Nephron progenitor cell (in vitro differentiated cells): ENCODE data around the gene RGS14.

Experiments used
- DNase-seq: peaks from one replicate; pipeline ENCODE4 v3.0.0; 2021
- H3K27ac Mint-ChIP-seq: 2 replicates; pipeline ENCODE4 v1.8.0; 2021; ENCODE audit warnings: mild to moderate bottlenecking, moderate library complexity, mixed read lengths
- H3K27me3 Mint-ChIP-seq: 2 replicates; pipeline ENCODE4 v1.8.0; 2021; ENCODE audit warnings: mild to moderate bottlenecking, low read depth, mixed read lengths; ENCODE audit not compliant: poor library complexity
- H3K36me3 Mint-ChIP-seq: 2 replicates; pipeline ENCODE4 v1.8.0; 2021; ENCODE audit warnings: low read depth, mixed read lengths
- H3K4me1 Mint-ChIP-seq: 2 replicates; pipeline ENCODE4 v1.8.0; 2021; ENCODE audit warnings: mixed read lengths
- H3K4me3 Mint-ChIP-seq: 2 replicates; pipeline ENCODE4 v1.8.0; 2021; ENCODE audit warnings: mild to moderate bottlenecking, moderate library complexity, mixed read lengths
- H3K9me3 Mint-ChIP-seq: 2 replicates; pipeline ENCODE4 v1.8.0; 2021; ENCODE audit warnings: mild to moderate bottlenecking, moderate library complexity, mixed read lengths
- CTCF ChIP-seq: fragments of 200-600 bp; sonication (generic); IDR thresholded peaks from 2 replicates; pipeline ENCODE4 v1.5.0; 2021; ENCODE audit warnings: antibody characterized with exemption

Gene RGS14

GRCh38 chr5:177399997-177400868, 42.5 kb downstream of the RGS14 start, which contains the start of gene PFN3:
Gene PFN3 (minus strand): TSS chr5:177400661. CDS start chr5:177400576, 85 bp downstream.
- no peaks in the 10 kb centered on the region for H3K36me3 Mint-ChIP-seq
- no peak for DNase-seq
- no peak within 1 kb of the TSS for H3K27ac Mint-ChIP-seq
- H3K4me3 Mint-ChIP-seq, result no peak within 1 kb of the TSS
- peaks cover 56% of the 10 kb centered on the region for H3K27me3 Mint-ChIP-seq
- TF ChIP-seq CTCF, result no peak
- no peaks in the 10 kb centered on the region for H3K9me3 Mint-ChIP-seq
- peaks cover 16% of the 10 kb centered on the region for H3K4me1 Mint-ChIP-seq

GRCh38 chr5:177402271-177403043, 44.7 kb downstream of the RGS14 start:
- peak; percentile 32 for TF ChIP-seq CTCF
- H3K27me3 Mint-ChIP-seq, result peaks cover 74% of the 10 kb centered on the region
- H3K4me3 Mint-ChIP-seq, result peak overlapping the region; percentile 86
- no peaks in the 10 kb centered on the region for H3K36me3 Mint-ChIP-seq
- H3K9me3 Mint-ChIP-seq, result no peaks in the 10 kb centered on the region
- peak; percentile 80 for DNase-seq
- H3K27ac Mint-ChIP-seq, result no peak overlapping the region
- H3K4me1 Mint-ChIP-seq, result peaks cover 16% of the 10 kb centered on the region

GRCh38 chr5:177403102-177403791, 45.5 kb downstream of the RGS14 start:
- H3K27me3 Mint-ChIP-seq, result peaks cover 82% of the 10 kb centered on the region
- DNase-seq, result peak; percentile 38
- no peaks in the 10 kb centered on the region for H3K36me3 Mint-ChIP-seq

GRCh38 chr5:177403792-177404640, 46.3 kb downstream of the RGS14 start:
- H3K4me3 Mint-ChIP-seq, result peak overlapping the region; percentile 86
- peak; percentile 82 for DNase-seq
- no peak overlapping the region for H3K27ac Mint-ChIP-seq
- no peaks in the 10 kb centered on the region for H3K9me3 Mint-ChIP-seq
- H3K4me1 Mint-ChIP-seq, result peaks cover 16% of the 10 kb centered on the region
- H3K36me3 Mint-ChIP-seq, result no peaks in the 10 kb centered on the region
- TF ChIP-seq CTCF, result peak; percentile 58
- H3K27me3 Mint-ChIP-seq, result peaks cover 90% of the 10 kb centered on the region

More at GRCh38 chr5:177403102-177403791, 45.5 kb downstream of the RGS14 start:
- no peak overlapping the region for H3K27ac Mint-ChIP-seq
- peaks cover 16% of the 10 kb centered on the region for H3K4me1 Mint-ChIP-seq
- H3K4me3 Mint-ChIP-seq, result peak overlapping the region; percentile 86
- no peaks in the 10 kb centered on the region for H3K9me3 Mint-ChIP-seq
- no peak for TF ChIP-seq CTCF

GRCh38 chr5:177404641-177405179, 47.0 kb downstream of the RGS14 start:
- Mint-ChIP-seq H3K36me3 (no peaks in the 10 kb centered on the region), H3K27me3 (peaks cover 96% of the 10 kb centered on the region), H3K4me1 (peaks cover 16% of the 10 kb centered on the region), H3K9me3 (no peaks in the 10 kb centered on the region), H3K27ac (no peak overlapping the region), H3K4me3 (peak overlapping the region; percentile 68)
- DNase-seq, result no peak
- no peak for TF ChIP-seq CTCF
